ENCODE data around the gene ZNF408.
"Not testable (repeated sequence)": the region's sequence is repeated elsewhere in the genome, so short reads cannot be mapped to it uniquely, and the experiment has no call there.

Gene ZNF408

DNA sequence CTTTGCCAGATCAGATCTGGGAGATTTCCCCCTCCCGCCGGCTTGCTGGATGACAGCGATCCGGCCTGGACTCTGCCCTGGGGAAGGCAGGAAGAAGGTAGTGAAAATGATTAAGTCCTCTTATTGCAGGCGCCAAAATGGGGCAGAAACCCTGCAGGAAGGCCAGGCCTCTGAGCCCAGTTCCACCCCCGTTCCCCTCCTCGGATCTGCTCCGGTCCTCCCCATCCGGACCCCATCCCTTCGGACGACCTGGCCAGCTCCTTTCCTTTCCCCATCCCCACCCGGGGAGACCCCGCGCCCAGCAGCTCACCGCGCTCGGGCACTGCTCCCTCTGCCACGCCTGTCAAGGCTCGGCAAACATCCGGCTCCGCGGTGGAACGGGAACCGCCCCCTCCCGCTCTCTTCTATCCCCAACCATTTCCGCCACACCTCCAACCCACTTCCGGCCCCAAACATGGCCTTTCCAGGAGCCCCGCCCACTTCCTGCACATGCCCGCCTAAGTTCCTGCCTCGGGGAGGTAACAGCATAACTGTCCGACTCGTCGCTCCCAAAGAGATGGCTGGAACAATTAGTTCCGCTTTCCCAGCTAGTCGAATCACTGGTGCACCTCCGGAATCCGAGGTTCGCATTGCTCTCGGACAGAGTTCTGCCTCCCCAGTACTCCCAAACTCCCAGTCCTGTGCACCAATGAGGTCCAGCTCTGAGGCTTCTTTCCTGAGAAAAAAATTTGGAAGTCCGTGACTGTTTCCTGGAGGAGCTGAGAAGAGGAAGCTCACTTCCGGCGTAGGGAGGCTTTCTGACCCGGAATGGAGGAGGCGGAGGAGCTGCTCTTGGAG is at the start of gene ZNF408, which contains the start of gene ARHGAP1:
TSS of gene ZNF408 (plus strand) at position 791 of the 837 bp plus-strand sequence. CDS start at position 808, 17 bp downstream.
TSS of gene ARHGAP1 (minus strand) at position 379 of the 837 bp plus-strand sequence. CDS start 4,512 bp downstream, outside the sequence.
- peak; percentile 99 for DNase-seq (ENCODE audit: low spot score)

DNA sequence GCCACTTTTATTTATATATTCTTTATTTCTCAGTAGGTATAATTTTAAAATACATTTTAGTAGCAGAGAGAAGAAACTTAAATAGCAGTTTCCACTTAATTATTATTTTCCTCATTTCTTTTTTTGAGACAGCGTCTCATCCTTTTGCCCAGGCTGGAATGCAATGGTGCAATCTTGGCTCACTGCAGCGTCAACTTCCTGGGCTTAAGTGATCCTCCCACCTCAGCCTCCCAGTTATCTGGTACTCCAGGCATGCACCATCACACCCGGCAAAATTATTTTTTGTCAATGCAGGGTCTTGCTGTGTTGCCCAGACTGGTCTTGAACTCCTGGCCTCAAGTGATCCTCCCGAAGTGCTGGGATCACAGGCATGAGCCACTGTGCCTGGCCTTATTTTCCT is 45.2 kb upstream of the ZNF408 start:
- DNase-seq (ENCODE audit: low spot score) = no peak

DNA sequence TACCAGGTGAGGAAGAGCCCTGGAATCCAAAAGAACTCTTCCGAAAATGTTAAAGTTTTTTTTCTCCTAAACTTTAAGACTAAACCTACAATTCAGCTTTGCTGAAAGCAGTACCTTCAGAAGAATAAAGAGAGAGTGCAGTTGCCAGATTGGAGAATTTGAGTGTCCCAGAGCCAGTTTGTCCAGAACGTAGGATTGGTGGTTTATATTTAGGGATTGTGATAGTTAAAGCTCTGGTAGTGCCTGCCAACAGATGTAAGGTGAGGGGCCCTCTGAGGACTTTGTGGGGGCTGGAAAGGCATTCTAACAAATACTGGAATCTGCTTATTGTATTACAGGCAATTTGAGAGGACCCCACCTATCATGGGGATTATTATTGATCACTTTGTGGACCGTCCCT is 43.6 kb upstream of the ZNF408 start:
- no peak for DNase-seq (ENCODE audit: low spot score)

DNA sequence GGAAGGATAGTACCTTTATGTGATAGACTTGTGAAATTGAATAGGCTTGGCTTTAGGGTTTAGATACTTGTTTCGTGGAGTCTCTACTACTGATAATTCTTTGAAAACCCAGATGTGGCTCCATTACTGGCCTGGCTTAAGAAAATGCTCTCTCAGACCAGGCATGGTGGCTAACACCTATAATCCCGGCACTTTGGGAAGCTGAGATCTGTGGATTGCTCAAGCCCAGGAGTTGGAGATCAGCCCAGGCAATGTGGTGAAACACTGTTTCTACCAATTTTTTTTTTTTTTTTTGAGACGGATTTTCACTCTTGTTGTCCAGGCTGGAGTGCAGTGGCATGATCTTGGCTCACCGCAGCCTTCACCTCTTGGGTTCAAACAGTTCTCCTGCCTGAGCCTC is 42.6 kb upstream of the ZNF408 start:
- no peak for DNase-seq (ENCODE audit: low spot score)

DNA sequence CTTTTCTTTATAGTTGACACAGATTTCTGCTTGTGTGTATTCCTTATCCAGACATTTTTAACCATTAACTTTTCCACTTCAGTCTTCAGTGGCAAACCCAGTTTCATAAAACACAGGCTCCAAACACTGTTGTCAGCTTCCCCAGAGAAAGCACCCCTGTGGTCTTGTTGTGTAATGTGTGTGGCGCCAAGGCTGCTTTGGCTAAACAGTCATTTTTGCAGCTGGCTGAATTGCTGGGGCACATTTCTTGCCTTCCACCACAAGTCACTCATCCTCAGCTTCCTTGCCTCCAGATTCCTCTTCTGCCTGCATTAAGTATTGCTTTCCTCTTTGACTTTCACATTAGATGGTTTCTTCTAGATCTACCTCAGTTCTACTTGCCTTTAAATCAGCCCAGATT is 40.9 kb upstream of the ZNF408 start:
- DNase-seq (ENCODE audit: low spot score) = no peak

DNA sequence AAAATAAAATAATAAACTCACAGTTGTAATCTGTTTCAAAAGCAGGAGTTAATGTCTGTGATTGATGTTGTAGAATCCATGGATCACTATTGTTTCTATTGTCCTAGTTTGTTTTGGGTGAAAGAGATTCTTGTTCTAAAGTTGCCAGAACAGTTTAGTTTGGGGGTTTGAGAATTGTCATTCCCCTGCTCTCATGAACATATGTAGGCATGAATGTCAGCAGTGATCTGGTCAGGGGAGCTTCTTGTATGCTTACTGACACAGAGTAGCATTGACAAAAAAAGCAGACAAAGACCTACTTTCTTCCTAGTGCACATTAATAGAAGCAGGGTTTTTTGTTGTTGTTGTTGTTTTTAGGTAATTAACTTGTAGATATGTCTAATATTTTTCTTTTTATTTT is 39.0 kb upstream of the ZNF408 start:
- no peak for DNase-seq (ENCODE audit: low spot score)

DNA sequence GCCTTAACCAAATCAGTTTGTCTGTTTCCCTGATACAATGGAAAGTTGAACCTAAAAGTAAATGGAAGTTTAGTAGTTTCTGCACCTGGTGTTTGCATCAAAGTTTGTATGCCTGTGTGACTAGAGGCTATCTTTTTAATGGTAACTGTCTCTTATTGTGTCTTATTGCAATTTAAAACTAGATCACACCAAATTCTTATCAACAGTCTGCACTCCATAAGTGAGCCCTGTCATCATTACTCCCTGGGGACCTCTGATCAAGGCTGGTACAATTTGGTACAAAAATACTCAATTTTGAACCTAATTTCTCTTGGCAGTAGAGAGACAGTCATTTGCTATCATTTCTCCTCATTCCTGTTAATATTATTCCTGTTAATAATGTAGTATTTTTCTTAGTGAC is 38.5 kb upstream of the ZNF408 start:
- no peak for DNase-seq (ENCODE audit: low spot score)

DNA sequence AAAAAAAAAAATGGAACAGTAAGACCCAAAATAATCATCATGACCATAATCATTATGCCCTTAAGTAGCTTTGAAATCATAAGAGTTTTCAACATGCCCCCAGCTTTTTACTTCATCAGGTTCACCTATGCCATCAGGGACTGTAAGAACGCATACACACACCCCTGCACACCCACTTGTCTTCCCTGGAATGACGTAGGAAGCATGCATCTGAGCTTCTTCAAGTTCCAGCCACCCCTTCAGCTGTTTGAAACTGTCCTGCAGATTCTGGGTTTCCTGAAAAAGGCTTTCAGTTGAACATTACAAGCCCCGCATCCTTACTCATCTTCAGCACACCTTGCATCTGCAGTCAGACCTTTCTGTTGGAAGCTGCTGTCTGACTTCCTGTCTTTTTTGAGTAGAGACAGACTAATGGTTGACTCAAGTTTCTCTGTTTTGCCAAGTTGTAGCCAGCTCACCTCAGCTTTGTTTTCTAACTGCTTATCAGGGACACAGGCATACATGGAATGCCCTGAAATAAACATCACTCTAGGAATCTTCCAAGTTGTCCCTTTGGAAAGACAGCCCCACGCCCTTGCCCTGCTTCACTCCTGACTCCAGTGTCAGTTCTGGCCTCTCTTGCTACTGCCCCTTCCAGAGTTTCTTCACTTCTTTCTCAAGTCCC is 37.4 kb upstream of the ZNF408 start:
- DNase-seq (ENCODE audit: low spot score) = no peak

DNA sequence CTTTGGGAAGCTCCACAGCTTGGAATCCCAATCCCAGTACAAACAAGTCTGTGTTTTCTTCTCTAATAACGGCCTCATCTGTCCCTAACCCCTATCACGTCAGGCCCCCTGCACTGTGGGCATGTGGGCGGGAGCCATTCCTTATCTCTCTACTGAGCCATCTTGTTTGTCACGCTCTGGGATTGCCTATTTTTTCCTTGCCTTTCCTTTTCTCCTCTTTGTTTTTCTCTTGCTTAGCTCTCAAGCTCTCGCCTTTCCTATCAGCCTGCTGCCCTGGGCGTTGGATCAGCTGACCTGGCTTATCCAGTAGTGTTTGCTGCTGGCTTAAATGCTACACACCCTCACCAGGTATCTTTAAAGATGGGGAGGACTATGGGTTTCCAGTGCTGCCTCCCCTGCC is 36.2 kb upstream of the ZNF408 start:
- DNase-seq (ENCODE audit: low spot score) = no peak

DNA sequence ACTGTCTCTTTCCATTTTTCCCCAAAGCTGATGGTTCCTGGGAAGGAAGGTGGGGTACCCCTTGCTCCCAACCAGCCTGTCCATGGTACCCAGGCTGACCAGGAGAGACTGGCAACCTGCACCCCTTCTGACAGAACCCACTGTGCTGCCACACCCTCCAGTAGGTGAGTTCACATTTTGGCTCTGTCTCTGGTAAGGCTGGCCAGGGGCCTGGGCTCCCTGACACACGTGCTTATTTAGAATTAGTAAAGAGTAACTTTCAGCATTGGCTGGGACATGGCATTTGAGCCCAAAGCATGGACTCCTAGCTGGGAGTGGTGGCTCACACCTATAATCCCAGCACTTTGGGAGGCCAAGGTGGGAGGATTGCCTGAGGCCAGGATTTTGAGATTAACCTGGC is 35.5 kb upstream of the ZNF408 start:
- no peak for DNase-seq (ENCODE audit: low spot score)

DNA sequence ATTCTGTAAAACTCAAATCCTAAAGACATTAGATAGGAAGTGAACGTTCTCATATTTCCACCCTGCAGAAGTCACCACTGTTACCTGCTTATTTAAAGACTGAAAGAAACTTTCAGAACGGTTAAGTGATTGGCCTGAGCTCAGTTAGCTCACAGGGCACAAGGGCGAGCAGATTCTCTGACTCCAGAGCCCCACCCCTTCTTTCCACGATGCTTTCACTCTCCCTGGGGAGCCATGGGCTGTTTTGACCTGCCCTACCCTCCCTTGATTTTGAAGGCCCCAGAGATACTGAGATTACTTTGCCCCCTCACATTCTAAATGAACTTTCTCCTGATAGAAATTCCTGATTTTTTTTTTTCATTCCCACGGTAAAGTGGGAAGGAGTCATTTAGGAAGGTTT is 34.3 kb upstream of the ZNF408 start:
- DNase-seq (ENCODE audit: low spot score) = no peak

DNA sequence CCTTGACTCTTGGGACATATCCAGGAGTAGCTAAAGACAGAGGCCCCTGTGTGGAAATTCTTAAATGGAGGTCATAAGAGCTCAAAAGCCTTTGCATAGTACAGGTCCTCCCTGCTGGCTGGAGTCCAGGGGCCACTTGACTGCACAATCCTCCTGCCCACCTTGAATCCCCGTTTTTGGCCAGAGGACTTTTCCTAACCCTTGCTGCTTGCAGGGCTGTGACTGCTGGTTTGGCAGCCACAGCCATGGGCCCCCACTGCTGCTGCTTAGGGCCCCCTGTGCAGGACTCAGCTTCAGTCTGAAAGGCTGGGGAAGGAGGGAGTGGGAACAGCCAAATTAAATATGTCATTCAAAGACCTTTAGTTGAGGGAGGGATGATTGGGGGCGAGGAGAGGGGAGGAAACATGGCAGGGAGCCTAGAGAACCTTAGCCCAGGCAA is 33.8 kb upstream of the ZNF408 start:
- no peak for DNase-seq (ENCODE audit: low spot score)

DNA sequence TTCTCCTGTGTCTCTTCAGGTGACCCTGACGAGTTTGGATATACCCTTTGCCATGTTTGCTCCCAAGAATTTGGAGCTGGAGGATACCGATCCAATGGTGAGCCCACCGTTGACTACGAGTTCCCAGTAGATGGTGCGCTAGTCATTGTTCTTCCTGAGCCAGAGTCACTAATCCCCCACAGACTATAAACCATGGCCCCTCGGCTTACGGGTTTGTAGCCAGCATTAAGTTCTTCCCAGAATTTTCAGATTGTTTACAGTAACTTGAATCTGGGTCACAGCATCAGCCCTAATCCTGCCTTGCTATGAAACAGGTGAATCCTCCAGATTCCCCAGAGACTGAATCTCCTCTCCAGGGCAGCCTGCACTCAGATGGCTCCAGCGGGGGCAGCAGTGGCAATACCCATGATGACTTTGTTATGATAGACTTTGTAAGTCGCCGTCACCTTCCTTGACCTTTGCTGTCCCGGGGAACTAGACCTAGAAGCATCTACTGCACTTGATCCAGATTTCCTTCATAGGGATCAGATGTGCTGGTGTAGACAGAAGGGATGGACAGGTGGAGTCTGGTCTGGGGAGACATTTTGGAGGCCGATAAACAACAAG is 32.2 kb upstream of the ZNF408 start:
- DNase-seq (ENCODE audit: low spot score) = no peak

DNA sequence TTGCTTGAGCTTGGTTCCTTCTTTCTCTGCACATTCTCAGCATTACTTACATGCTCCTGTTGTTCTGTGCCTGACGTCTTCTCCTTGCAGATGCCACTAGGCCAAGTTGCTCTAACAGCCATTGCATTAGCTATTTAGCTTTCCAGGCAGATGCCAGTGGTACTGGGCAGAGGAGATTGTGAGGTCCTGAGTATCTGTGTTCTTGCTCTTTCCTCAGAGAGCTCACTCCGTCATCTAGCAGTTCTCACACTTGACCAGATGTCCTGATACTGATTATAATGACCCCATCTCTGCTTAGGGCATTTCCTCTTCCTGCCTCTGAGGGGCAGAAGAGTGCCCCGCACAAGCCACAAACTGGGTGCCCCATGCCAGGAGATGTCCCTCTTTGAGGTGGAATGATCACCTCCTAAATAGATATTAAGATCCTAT is 31.1 kb upstream of the ZNF408 start:
- DNase-seq (ENCODE audit: low spot score) = no peak

DNA sequence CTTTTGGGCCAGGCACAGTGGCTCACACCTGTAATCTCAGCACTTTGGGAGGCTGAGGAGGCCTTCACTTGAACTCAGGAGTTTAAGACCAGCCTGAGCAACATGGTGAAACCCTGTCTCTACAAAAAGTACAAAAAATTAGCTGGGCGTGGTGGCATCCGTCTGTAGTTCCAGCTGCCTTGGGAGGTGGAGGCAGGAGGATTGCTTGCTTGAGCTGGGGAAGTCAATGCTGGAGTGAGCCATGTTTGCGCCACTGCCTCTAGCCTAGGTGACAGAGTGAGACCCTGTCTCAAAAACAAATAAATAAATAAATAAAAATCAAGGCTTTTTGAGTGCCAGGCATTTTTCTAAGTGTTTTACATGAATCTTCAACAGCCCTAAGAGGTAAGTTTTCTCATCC is 30.3 kb upstream of the ZNF408 start:
- not testable (repeated sequence) for DNase-seq (ENCODE audit: low spot score)

DNA sequence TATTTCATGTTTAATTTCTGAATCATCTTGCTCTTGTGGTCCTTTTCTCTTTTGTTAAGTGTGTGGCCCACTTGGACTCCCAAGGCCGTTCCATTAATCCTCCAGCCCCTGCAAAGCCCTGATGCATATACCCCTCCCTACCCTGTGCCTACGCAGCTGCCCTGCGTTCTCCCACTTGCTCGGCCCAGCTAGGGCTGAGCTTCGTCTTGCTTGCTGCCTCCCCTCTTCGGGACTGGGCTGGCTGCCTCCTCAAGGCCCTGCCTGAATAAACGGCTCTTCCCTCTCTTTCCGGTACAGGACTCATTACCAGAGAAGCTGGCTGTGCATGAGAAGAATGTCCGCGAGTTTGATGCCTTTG is 28.9 kb upstream of the ZNF408 start:
- no peak for DNase-seq (ENCODE audit: low spot score)

DNA sequence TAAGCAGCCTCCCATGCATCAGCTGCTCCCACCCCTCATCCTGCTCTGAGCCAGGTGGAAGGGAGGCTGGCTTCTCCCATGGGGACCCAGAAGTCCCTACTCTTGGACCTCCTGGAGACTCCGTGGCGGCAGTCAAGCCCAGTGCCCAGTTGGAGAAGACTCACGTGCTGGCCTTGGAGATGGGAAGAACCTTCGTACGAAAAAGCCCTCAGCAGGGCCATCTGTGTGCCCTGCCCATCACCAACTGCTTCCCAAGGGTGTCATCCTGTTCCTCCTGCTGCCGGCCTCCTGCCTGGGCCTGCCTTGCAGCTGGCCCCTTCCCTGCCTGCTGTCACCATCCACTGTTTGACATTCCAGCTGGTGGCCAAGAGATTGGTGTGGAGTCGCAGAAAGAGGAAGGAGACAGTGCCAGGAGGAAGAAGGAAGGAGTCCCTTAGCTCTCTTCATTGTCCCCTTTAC is 28.4 kb upstream of the ZNF408 start:
- no peak for DNase-seq (ENCODE audit: low spot score)

DNA sequence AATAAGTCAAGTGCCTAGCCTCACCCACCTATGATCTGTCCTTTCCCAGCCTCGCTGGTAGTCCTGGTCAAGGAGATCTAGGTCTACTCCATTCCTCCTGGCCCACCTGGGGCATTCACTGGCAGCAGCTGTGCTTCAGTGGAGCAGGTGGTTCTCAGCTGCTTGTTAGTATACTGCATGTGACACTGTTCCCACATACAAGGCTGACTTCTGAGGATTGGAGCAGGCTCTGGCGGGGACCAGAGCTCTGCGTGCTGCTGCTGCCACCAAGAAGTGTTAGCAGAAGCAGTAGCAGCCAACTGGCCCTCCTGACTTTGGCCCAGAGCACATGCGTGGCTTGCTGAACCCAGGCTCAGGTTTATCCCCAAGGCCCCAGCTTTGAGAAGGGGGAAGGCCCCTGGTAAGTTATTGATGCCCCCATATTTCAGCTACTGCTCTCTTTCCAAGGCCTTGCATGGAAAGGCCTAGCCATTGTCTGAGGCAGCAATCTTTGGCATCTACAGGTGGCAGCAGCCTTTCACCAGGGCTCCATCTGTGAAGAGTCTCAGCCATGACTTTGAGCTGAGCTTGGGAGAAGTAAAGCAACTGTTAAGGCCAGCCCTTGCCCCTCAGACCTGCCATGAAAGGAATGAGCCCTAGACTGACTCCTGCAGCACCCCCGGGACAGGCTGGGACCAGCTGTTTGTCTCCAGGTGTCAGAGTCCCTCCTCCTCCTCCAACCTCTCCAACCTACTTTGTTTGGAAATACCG is 26.9 kb upstream of the ZNF408 start:
- no peak for DNase-seq (ENCODE audit: low spot score)

DNA sequence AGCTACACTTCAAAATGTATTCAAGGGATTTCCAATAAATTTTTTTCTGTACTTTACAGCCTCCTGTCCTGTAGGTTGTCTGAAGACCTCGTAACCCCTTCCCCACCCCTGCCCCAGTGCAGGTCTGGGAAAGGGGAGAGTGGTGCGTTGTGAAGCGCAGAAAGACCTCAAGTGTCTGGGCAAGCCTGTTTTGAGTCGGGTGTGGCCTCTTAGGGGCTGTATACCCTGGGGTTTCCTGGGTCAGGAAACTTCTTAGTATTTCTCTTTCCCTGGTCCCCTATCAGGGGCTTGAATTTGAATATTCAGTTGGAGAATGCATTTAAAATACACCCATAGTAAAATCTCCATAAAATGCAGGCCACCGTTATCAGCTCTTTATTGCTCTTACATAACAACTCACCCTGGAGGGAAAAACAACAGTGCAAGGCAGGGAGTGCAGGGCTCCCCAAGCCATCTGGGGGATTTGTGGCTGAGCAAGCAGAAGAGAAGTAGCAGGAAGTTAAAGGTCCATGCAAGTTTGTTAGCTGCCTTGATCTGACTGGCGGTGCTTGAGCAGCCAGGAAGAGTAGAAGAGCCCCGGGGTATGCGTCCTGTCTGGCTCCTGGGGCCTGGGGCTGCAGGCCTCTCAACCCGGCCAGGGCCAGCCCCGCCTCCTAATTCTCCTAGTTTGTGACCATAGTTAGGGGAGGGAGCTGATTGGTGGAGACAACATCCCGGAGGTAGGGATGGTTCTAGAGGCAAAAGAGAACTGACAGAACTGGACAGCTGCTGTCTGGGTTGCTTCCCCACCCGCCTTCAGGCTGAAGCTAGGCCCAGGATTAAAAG is 26.2 kb upstream of the ZNF408 start:
- DNase-seq (ENCODE audit: low spot score) = peak; percentile 45

DNA sequence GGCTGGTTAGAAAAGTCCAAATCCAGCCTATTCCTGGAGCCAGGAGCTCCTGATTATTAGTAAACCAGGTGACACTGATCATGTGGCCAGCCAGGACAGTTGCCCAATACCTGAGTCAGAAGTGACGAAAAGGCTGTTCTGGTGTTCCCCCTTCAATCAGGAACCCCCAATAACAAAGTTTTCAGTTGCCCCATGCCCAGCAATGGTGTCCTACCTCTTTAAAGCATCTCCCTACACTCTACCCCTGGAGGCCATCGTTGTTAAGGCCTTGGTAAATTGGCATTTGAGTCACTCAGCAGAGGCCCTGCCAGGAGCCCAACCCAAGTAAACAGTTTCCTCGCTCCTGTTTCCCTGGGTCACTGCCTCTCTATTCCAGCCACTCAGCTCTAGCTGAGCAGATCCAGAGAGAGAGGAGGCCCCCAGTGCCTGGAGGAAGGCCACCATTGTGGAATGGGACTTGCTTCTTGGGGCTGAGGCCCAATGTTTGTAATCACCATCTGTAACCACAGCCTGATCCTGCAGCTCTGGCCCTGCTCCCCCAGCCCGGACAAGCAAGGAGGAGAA is 25.5 kb upstream of the ZNF408 start:
- no peak for DNase-seq (ENCODE audit: low spot score)

DNA sequence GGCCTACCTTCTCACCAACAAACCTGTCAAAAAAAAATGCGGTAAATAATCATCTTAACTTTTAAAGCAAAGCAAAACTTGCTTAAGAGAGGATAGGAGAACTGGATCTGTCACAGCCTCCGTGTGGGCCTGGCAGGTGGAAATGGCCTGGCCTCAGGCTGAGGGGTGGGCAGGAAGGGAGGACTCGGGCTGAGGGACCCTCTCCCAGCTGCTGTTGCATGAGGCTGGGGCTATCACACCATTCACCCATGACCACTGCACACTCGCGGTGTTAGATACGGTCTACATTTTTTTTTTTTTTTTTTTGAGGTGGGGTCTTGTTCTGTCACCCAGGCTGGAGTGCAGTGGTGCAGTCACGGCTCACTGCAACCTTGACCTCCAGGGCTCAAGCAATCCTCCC is 24.9 kb upstream of the ZNF408 start:
- DNase-seq (ENCODE audit: low spot score) = no peak

All from CD4-positive, alpha-beta T cell treated with Interleukin-6 at 100 ng/mL for 8 hours (primary cell).